Neural progenitor cell (in vitro differentiated cells): ENCODE results near the gene SAMD1.

Experiments
- EZH2 ChIP-seq: fragments of 200-600 bp; sonication (generic); IDR thresholded peaks from 2 replicates; pipeline ENCODE4 v1.6.1; 2017; ENCODE audit warnings: antibody characterized with exemption, mild to moderate bottlenecking, moderate library complexity
- TF ChIP-seq, protein P1 (sequence below): fragments of 200-600 bp; sonication (generic); IDR thresholded peaks from 2 replicates; pipeline ENCODE4 v1.5.1; 2017; ENCODE audit warnings: antibody characterized with exemption, mild to moderate bottlenecking

DNA sequence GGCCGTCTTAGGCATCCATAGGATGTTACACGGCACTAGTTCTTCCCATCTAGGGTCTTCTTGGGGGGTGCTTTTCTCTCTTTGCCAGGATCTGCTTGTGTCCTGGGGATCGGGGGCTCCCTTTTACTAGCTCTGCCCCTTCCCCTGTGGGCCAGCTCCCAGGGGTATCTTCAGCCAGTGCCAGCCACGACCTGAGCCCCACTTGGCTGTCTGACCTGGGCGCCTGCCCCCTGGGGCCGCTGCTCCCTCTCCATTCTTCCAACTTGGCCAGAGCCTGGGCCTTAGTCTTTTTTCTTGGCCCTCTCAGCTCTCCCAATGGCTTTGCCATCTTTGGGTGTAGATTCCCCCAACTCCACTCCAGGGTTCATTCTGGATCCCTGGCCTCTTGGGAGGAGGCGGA is 23.9 kb upstream of the SAMD1 start:
- TF ChIP-seq, protein P1, sequence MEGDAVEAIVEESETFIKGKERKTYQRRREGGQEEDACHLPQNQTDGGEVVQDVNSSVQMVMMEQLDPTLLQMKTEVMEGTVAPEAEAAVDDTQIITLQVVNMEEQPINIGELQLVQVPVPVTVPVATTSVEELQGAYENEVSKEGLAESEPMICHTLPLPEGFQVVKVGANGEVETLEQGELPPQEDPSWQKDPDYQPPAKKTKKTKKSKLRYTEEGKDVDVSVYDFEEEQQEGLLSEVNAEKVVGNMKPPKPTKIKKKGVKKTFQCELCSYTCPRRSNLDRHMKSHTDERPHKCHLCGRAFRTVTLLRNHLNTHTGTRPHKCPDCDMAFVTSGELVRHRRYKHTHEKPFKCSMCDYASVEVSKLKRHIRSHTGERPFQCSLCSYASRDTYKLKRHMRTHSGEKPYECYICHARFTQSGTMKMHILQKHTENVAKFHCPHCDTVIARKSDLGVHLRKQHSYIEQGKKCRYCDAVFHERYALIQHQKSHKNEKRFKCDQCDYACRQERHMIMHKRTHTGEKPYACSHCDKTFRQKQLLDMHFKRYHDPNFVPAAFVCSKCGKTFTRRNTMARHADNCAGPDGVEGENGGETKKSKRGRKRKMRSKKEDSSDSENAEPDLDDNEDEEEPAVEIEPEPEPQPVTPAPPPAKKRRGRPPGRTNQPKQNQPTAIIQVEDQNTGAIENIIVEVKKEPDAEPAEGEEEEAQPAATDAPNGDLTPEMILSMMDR: no peak
- TF ChIP-seq EZH2: no peak
